ENCODE measurements around the gene CREG1.

The CREG1 gene

GRCh38 chr1:167502719-167503462 lies 50.7 kb downstream of the CREG1 start:
- DNase-seq, result no peak

DNA sequence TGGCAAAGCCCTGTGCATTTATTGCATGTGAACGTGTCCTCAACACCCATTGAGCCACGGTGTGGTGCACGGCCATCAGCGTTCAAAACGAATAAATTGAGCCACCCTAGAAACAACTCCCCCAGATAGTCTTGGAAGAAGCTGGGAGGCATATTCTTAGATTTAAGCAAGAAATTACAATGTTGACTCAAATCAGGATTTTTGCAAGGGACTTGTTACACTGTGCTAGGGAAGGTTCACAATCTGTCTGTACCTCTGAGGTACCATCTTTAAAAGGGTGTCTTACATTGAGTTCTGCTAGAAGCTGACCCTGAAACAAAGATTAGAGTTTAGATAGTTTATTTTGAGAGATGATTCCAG lies 51.4 kb downstream of the CREG1 start:
- no peak for DNase-seq

DNA sequence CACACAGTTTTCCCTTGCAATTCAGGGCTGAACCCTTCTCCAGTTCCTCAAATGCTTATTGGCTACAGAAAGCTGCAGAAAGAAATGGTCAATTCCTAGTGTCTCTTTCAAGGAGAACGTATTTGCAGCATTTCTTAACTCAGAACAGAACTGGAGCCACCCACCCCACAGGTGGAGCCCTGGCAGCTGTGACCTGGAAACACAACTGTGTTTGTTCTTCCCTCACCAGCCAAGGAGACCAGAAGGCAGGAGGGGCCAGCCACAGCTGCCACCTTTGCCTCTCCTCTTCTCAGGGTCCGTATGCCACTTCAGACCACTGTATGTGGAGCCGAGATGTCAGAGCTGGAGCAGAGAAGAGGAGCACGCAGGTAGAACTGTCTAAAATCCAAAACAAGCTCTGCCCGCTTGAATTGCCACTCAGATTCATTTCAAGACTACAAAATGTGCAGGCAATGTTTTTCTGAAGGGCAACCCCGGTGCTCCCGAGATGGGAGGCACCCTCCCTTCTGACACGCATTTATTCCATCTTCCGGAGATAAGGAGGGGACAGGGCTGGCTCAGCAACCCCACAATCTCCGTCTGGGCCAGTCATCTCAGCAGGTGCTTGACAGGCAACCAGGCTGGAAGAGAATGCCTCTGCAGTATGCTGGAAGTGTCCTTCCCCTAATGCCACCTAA lies 51.9 kb downstream of the CREG1 start:
- no peak for DNase-seq

GRCh38 chr1:167500283-167500860 lies 53.2 kb downstream of the CREG1 start:
- no peak for DNase-seq

DNA sequence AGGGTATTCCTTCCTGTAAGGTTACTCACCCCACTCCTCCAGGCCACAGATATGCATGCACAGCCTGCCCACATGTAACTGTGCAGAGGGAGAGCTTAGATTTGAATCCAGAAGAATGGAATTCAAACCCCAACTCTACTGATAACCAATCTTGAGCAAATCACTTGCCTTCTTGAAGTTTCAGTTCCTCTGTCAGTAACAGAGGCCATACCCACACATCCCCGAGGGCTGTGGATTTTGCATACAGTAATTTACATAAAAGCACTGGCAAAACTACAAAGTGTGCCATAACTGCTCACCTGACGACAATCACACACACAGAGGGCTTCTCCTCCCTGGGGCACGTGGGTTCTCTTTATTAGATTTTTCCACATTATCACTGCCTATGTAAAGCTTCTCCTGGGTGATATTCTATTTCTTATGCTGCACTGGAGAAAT lies 53.9 kb downstream of the CREG1 start:
- DNase-seq, result no peak

DNA sequence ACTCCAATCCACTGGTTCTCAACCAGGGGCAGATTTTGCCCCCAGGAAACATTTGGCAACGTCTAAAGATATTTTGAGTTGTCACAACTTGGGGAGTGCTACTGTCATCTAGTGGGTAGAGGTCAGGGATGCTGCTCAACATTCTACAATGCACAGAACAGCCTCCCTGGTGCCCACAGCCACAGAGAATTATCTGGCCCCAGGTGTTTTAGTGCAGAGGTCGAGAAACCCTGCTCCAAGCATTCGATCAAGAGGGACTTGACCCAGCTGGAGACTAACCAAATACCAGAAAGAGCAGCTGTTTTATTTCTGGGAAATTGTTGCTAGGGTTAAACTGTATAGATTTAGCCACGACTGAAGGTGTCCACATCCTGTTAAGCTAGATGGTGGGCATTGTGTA lies 54.5 kb downstream of the CREG1 start:
- DNase-seq, result no peak

- DNase-seq, result no peak
Observed at GRCh38 chr1:167496797-167497619, 56.6 kb downstream of the CREG1 start.

- DNase-seq, result no peak
Observed at GRCh38 chr1:167493372-167493771, 60.2 kb downstream of the CREG1 start.

DNA sequence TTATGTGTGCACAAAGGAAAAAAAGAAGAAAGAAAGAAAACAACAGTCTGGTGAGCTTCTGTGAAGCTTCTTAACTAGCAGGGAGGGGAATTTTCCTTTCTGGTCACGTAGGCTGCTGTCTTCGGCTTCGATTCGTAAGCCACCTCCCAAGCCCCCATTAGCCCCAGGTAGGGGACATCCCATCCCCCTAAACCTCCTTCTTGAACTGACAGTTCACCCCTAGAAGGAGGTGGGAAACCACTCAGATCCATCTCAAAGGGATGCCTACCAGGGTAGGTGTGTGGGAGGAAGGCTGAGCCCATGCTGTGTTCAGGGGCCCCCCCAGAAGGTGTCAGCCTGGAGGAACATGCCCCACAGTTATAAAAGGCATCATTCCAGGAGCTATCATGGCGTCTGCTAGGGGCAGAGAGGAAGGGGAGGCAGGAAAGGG lies 61.1 kb downstream of the CREG1 start:
- DNase-seq, result no peak

GRCh38 chr1:167491586-167492461 lies 61.7 kb downstream of the CREG1 start:
- DNase-seq, result no peak

Data from right forelimb (tissue), 1 donor.